SK-N-SH (cell line): ENCODE results near the gene ZBTB46.

ENCODE experiments used
- CTCF ChIP-seq: fragments of 200-600 bp; sonication (generic); IDR thresholded peaks from 2 replicates; pipeline ENCODE4 v1.6.1; 2017; ENCODE audit warnings: antibody characterized with exemption, mild to moderate bottlenecking, moderate library complexity
- EP300 ChIP-seq, 2 experiments: IDR thresholded peaks; 2 replicates each; pipeline versions ENCODE4 v1.4.0 to v1.6.1; 2012; ENCODE audit warnings: borderline replicate concordance in 1 of 2, low read depth in 1 of 2, low read length in 1 of 2
- JUND ChIP-seq: IDR thresholded peaks from 2 replicates; pipeline ENCODE4 v1.4.0; 2012
- POLR2AphosphoS5 ChIP-seq: IDR thresholded peaks from 2 replicates; pipeline ENCODE4 v1.6.1; 2012; ENCODE audit warnings: low read depth, low read length
- RFX5 ChIP-seq: IDR thresholded peaks from 2 replicates; pipeline ENCODE4 v1.6.1; 2012; ENCODE audit warnings: mild to moderate bottlenecking, improper control_type of control experiment, low read length
- YY1 ChIP-seq: IDR thresholded peaks from 2 replicates; pipeline ENCODE4 v1.4.0; 2012; ENCODE audit warnings: low read depth, mild to moderate bottlenecking

GRCh38 chr20:63876489-63877036, 45.5 kb upstream of the ZBTB46 start:
- no peak for TF ChIP-seq EP300 (IDR thresholded peaks at IDR 0.05; ENCODE audit: borderline replicate concordance in 1 of 2, low read depth in 1 of 2, low read length in 1 of 2)
- TF ChIP-seq POLR2AphosphoS5, result no peak
- no peak for TF ChIP-seq JUND
- TF ChIP-seq CTCF, result no peak
- no peak for TF ChIP-seq RFX5
- TF ChIP-seq YY1, result no peak
